Left ventricle myocardium inferior (tissue), 1 donor: ENCODE measurements around the gene ANKRD23. TPM values are rescaled to one million over a fixed set of nuclear protein-coding genes. Genes with fewer than 3 reads are reported as not detected.
A peak's percentile ranks its signal among the peaks of the same experiment; 100 is the strongest.

ENCODE experiments used
- DNase-seq: peaks from one replicate; pipeline ENCODE4 v3.0.0-alpha.2; 2020
- H3K27ac ChIP-seq: fragments of 200-600 bp; replicated peaks from 2 replicates; pipeline ENCODE4 v1.8.0; 2021
- H3K27me3 ChIP-seq: fragments of 200-600 bp; 2 replicates; pipeline ENCODE4 v1.8.0; 2021; ENCODE audit warnings: low read depth
- H3K36me3 ChIP-seq: fragments of 200-600 bp; 2 replicates; pipeline ENCODE4 v1.8.0; 2021
- H3K4me1 ChIP-seq: fragments of 200-600 bp; 2 replicates; pipeline ENCODE4 v1.8.0; 2021
- H3K4me3 ChIP-seq: fragments of 200-600 bp; 2 replicates; pipeline ENCODE4 v1.8.0; 2021; ENCODE audit warnings: mild to moderate bottlenecking, moderate library complexity
- H3K9me3 ChIP-seq: fragments of 200-600 bp; replicated peaks from 2 replicates; pipeline ENCODE4 v1.8.0; 2021
- CTCF ChIP-seq: fragments of 200-600 bp; IDR thresholded peaks from 2 replicates; pipeline ENCODE4 v1.8.0; 2021; ENCODE audit warnings: antibody characterized with exemption, mild to moderate bottlenecking, borderline replicate concordance
- intact Hi-C: fragments of 100-400 bp; cut with micrococcal nuclease; formaldehyde crosslinking; loops from one replicate; pipeline ENCODE4 v1.11.0; 2022
- total RNA-seq: library from RNA; stranded (reverse); fragmentation: NEBNext Ultra II Directional; extraction: Animal tissue kit (Norgen Biotek cat#: 25700); gene quantifications from one replicate; pipeline ENCODE4 v1.2.1, GENCODE V29; 2021
- donor health status: DM: no; HTN: yes; CAD: no; lungs with severe emphysema.

ANKRD23 gene
- total RNA-seq, 1 donor from 2014 or later: 14.4 TPM

DNA sequence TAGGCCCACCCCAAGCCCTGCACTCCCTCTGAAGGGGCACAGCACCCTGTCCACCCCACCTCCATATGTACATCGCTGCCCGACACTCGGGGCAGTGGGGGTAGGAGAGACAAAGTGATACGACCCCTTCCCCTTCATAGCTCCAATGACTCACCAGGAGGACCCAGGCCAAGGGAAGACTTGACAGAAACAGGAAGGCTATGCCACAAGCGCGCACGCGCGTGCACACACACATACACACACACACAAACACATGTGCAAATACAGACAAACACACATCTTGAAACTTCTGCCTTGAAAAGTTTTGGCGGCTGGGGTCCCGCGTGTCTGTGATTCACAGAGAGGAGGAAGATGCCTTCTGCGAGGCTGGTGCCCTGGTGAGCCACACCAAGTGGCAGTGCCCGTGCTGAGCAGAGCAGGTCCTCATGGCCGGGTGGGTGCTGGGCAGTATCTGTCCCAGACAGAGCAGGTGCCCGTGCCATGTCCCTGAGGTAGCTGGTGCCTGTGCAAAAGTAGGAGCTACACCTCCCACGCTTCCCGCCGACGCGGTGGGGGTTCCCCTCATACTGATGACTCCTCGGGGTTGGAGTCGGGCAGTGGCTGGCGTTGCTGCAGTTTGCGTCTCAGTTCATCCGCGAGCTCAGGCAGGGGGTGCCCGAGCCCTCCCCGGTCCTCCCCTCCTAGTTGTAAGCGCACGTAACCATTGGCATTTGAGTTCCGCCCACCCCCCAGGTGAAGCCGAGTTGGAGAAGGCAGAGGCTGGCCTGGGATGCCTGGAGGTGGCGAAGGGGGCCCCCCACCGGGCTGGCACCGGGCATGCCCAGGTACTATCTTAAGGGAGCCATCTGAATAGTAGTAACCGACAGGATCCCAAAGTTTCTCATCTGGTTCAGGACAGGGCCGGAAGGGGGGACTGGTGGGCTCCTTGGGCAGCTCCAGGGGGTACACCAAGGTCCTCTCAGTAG, 16.5 kb upstream of the ANKRD23 start:
- peaks cover 53% of the 10 kb centered on the region for H3K36me3 ChIP-seq
- no peaks in the 10 kb centered on the region for H3K27me3 ChIP-seq
- DNase-seq: no peak
- no peaks in the 10 kb centered on the region for H3K9me3 ChIP-seq
- H3K4me3 ChIP-seq: no peak overlapping the region
- peaks cover 69% of the 10 kb centered on the region for H3K4me1 ChIP-seq
- no peak for TF ChIP-seq CTCF
- peak overlapping the region; percentile 87 for H3K27ac ChIP-seq
- intact Hi-C loops: no loop called here

DNA sequence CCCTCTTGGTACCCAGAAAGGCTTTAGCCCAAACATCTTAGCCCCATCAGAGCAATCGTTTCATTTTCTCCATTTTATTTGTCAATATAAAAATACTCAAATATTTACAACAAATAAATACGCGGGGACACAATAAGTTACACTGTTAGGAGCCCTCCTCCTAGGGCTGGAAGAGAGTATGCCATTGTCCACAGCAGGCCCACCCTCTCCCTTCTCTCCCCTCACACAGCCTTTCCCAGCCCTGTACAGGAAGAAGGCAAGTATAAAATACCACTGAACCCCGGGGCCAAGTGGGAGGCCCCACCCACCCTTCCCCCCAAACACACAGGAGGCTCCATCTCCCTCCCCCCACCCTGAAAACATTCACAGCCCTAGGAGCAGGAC, 15.9 kb upstream of the ANKRD23 start:
- Histone ChIP-seq H3K9me3 (no peaks in the 10 kb centered on the region), H3K36me3 (peaks cover 47% of the 10 kb centered on the region), H3K4me1 (peaks cover 63% of the 10 kb centered on the region), H3K27ac (peak overlapping the region; percentile 87), H3K4me3 (no peak overlapping the region), H3K27me3 (no peaks in the 10 kb centered on the region)
- no peak for DNase-seq
- TF ChIP-seq CTCF: no peak
- intact Hi-C loops: loop anchor here (5.0 kb wide), 1 partner anchor 93 kb away; no protein-coding TSS in a partner anchor

- peak overlapping the region; percentile 90 for H3K4me3 ChIP-seq
These were observed 15.4 kb upstream of the ANKRD23 start for GRCh38 chr2:96859099-96859649.

DNA sequence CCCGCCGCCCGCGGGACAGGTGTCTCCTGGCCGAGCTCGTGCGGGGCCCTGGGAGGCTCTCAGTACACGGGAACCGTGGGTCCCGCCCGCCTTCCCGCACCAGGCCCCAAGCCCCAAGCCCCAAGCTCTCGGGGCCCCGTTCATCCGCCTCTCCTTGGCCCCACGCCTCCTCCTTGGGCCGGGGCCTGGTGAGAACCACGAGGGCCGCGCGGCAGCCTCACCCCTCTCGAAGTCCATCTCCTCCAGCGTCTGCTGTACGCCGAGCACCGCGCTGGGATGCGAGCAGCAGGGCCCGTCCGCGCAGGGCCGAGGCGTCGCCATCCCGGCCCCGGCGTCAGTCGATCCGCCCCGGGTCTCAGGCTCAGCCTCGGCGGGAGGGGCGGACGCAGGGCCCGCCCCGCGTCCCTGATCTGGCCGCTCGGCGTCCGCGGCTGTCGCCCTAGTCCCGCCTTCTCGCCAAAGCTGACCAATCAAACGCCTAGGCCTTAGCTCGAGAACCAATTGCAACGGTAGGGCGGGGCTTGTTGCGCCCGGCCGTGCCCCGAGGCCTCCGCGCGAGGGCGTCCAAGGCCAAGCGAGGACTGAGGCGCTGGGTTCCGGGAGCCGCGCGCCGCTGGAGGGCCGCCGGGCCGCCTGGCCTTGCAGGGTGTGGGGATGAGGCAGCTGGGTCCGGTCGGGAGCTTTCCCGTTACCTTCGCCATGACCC, 14.0 kb upstream of the ANKRD23 start, which contains the start of gene ANKRD39:
ANKRD39 (minus strand) TSS at position 350 of the 706 bp plus-strand sequence; CDS start at position 321, 29 bp downstream.
- peaks cover 44% of the 10 kb centered on the region for H3K36me3 ChIP-seq
- H3K4me1 ChIP-seq: peaks cover 51% of the 10 kb centered on the region
- H3K9me3 ChIP-seq: no peaks in the 10 kb centered on the region

More at GRCh38 chr2:96859099-96859649, 15.4 kb upstream of the ANKRD23 start:
- peak overlapping the region; percentile 87 for H3K27ac ChIP-seq
- no peaks in the 10 kb centered on the region for H3K9me3 ChIP-seq
- H3K4me1 ChIP-seq: peaks cover 58% of the 10 kb centered on the region
- H3K36me3 ChIP-seq: peaks cover 44% of the 10 kb centered on the region
- no peak for TF ChIP-seq CTCF
- H3K27me3 ChIP-seq: no peaks in the 10 kb centered on the region
- peak; percentile 72 for DNase-seq
- intact Hi-C loops: loop anchor here (5.0 kb wide), 1 partner anchor 93 kb away; no protein-coding TSS in a partner anchor

More for the DNA sequence above, 14.0 kb upstream of the ANKRD23 start, which contains the start of gene ANKRD39:
- H3K4me3 ChIP-seq: peak within 1 kb of the TSS; percentile 90
- H3K27me3 ChIP-seq: no peaks in the 10 kb centered on the region
- TF ChIP-seq CTCF: peak; percentile 86
- peak within 1 kb of the TSS; percentile 87 for H3K27ac ChIP-seq
- DNase-seq: peak; percentile 98
- intact Hi-C loops: loop anchor here (5.0 kb wide), 1 partner anchor 94 kb away; no protein-coding TSS in a partner anchor
